Fibroblast of villous mesenchyme (primary cell): ENCODE results near the gene IKZF4. TPM values are rescaled to one million over a fixed set of nuclear protein-coding genes. Genes with fewer than 3 reads are reported as not detected.

Experiments
- DNase-seq: peaks from one replicate; pipeline ENCODE4 v3.0.0-alpha.2; 2010; ENCODE audit warnings: low read depth
- H3K4me3 ChIP-seq: 2 replicates; pipeline ENCODE4 v1.5.1; 2011; ENCODE audit warnings: low read depth, mild to moderate bottlenecking, low read length
- CTCF ChIP-seq: IDR thresholded peaks from 2 replicates; pipeline ENCODE4 v1.5.1; 2012; ENCODE audit warnings: low read depth, mild to moderate bottlenecking, low read length; ENCODE audit not compliant: insufficient read depth
- total RNA-seq: library from RNA; depleted of rRNA; stranded (reverse); fragments of >200 nt; gene quantifications from 2 replicates; pipeline ENCODE4 v1.2.3, GENCODE V29; 2012

The IKZF4 gene
- 1.3 and 3.5 TPM in 2 replicates for total RNA-seq

GRCh38 chr12:56020423-56021184, at the start of gene IKZF4:
Gene IKZF4 (plus strand): TSS chr12:56021043. CDS start chr12:56021494, 451 bp downstream.
- peak; percentile 85 for DNase-seq
- H3K4me3 ChIP-seq, result peak within 1 kb of the TSS; percentile 52

GRCh38 chr12:55972042-55972441, 48.8 kb upstream of the IKZF4 start:
- DNase-seq, result peak; percentile 81
- TF ChIP-seq CTCF, result no peak
- peak overlapping the region; percentile 65 for H3K4me3 ChIP-seq

More at GRCh38 chr12:56020423-56021184, at the start of gene IKZF4:
- no peak for TF ChIP-seq CTCF

GRCh38 chr12:55972456-55972855, 48.4 kb upstream of the IKZF4 start:
- no peak for TF ChIP-seq CTCF
- H3K4me3 ChIP-seq, result peak overlapping the region; percentile 65
- no peak for DNase-seq

- DNase-seq, result no peak
- TF ChIP-seq CTCF, result no peak
- peak overlapping the region; percentile 65 for H3K4me3 ChIP-seq
Observed at GRCh38 chr12:55972911-55973598, 47.8 kb upstream of the IKZF4 start.

- DNase-seq, result peak; percentile 100
- TF ChIP-seq CTCF, result no peak
Observed at GRCh38 chr12:55973599-55974307, 47.1 kb upstream of the IKZF4 start, which contains the start of gene RAB5B. Gene RAB5B (plus strand): TSS chr12:55974078. CDS start chr12:55986961, 12,883 bp downstream.

GRCh38 chr12:55974308-55974730, 46.5 kb upstream of the IKZF4 start:
- H3K4me3 ChIP-seq, result peak overlapping the region; percentile 97
- DNase-seq, result peak; percentile 56
- TF ChIP-seq CTCF, result no peak

More at GRCh38 chr12:55973599-55974307, 47.1 kb upstream of the IKZF4 start, which contains the start of gene RAB5B:
- peak within 1 kb of the TSS; percentile 97 for H3K4me3 ChIP-seq
